DND-41 (cell line): ENCODE results near the gene DPYSL4.

Source experiments
- CTCF ChIP-seq: IDR thresholded peaks from 2 replicates; pipeline ENCODE4 v1.5.1; 2012; ENCODE audit warnings: borderline replicate concordance, low read length, moderate library complexity, mild to moderate bottlenecking; ENCODE audit not compliant: poor library complexity, severe bottlenecking; ENCODE audit errors: extremely low read depth
- EZH2 ChIP-seq: IDR thresholded peaks from 3 replicates; pipeline ENCODE4 v1.6.1; 2012; ENCODE audit warnings: borderline replicate concordance, low read depth, mild to moderate bottlenecking, moderate library complexity, low read length, inconsistent platforms; ENCODE audit not compliant: severe bottlenecking

- TF ChIP-seq CTCF (no peak), EZH2 (no peak)
Measured at GRCh38 chr10:132225849-132226205, 39.1 kb downstream of the DPYSL4 start.
